ENCODE results near the gene NPC1. TPM values are rescaled to one million over a fixed set of nuclear protein-coding genes. Genes with fewer than 3 reads are reported as not detected.
"Not testable (repeated sequence)": the region's sequence is repeated elsewhere in the genome, so short reads cannot be mapped to it uniquely, and the experiment has no call there.

Gene NPC1
- total and polyA plus RNA-seq, 2 donors, result 29.8 to 30.5 TPM

- WGBS, result 85% methylated on average over 20 of the region's 20 CpGs
- Histone ChIP-seq H3K4me1 (ENCODE audit: insufficient read depth) (no peaks in the 10 kb centered on the region), H3K27ac (ENCODE audit: low read depth) (no peak overlapping the region), H3K4me3 (ENCODE audit: low read depth, low read length) (no peak overlapping the region), H3K36me3 (ENCODE audit: insufficient read depth) (peaks cover 2% of the 10 kb centered on the region)
- no peak for DNase-seq (ENCODE audit: extremely low spot score)
Observed at GRCh38 chr18:23528580-23529472, 57.5 kb downstream of the NPC1 start.

GRCh38 chr18:23526501-23527063 is 59.7 kb downstream of the NPC1 start:
- Histone ChIP-seq H3K27ac (ENCODE audit: low read depth) (no peak overlapping the region), H3K4me1 (ENCODE audit: insufficient read depth) (no peaks in the 10 kb centered on the region), H3K4me3 (ENCODE audit: low read depth, low read length) (no peak overlapping the region), H3K36me3 (ENCODE audit: insufficient read depth) (no peaks in the 10 kb centered on the region)
- WGBS, result 90% methylated on average over 5 of the region's 5 CpGs
- no peak for DNase-seq (ENCODE audit: extremely low spot score)

- 94% methylated on average over 14 of the region's 14 CpGs for WGBS
- DNase-seq (ENCODE audit: extremely low spot score), result no peak
- no peak overlapping the region for H3K4me3 ChIP-seq (ENCODE audit: low read depth, low read length)
- H3K27ac ChIP-seq (ENCODE audit: low read depth), result no peak overlapping the region
- peaks cover 2% of the 10 kb centered on the region for H3K36me3 ChIP-seq (ENCODE audit: insufficient read depth)
- no peaks in the 10 kb centered on the region for H3K4me1 ChIP-seq (ENCODE audit: insufficient read depth)
Observed at GRCh38 chr18:23524213-23524707, 62.0 kb downstream of the NPC1 start.

- no peak overlapping the region for H3K4me3 ChIP-seq (ENCODE audit: low read depth, low read length)
- 82% methylated on average over 12 of the region's 12 CpGs for WGBS
- no peaks in the 10 kb centered on the region for H3K4me1 ChIP-seq (ENCODE audit: insufficient read depth)
- H3K36me3 ChIP-seq (ENCODE audit: insufficient read depth), result peaks cover 2% of the 10 kb centered on the region
- H3K27ac ChIP-seq (ENCODE audit: low read depth), result no peak overlapping the region
- DNase-seq (ENCODE audit: extremely low spot score), result no peak
Observed at GRCh38 chr18:23523429-23524212, 62.7 kb downstream of the NPC1 start.

- DNase-seq (ENCODE audit: extremely low spot score), result no peak
- H3K4me3 ChIP-seq (ENCODE audit: low read depth, low read length), result no peak overlapping the region
- no peak overlapping the region for H3K27ac ChIP-seq (ENCODE audit: low read depth)
- H3K36me3 ChIP-seq (ENCODE audit: insufficient read depth), result peaks cover 2% of the 10 kb centered on the region
- H3K4me1 ChIP-seq (ENCODE audit: insufficient read depth), result no peaks in the 10 kb centered on the region
- 81% methylated on average over 7 of the region's 7 CpGs for WGBS
Observed at GRCh38 chr18:23521907-23522306, 64.4 kb downstream of the NPC1 start.

- Histone ChIP-seq H3K4me1 (ENCODE audit: insufficient read depth) (no peaks in the 10 kb centered on the region), H3K4me3 (ENCODE audit: low read depth, low read length) (no peak overlapping the region), H3K36me3 (ENCODE audit: insufficient read depth) (peaks cover 2% of the 10 kb centered on the region), H3K27ac (ENCODE audit: low read depth) (no peak overlapping the region)
- 88% methylated on average over 7 of the region's 7 CpGs for WGBS
- no peak for DNase-seq (ENCODE audit: extremely low spot score)
Observed at GRCh38 chr18:23521271-23521670, 65.0 kb downstream of the NPC1 start.

GRCh38 chr18:23519734-23520133 is 66.6 kb downstream of the NPC1 start:
- Histone ChIP-seq H3K4me1 (ENCODE audit: insufficient read depth) (no peaks in the 10 kb centered on the region), H3K4me3 (ENCODE audit: low read depth, low read length) (no peak overlapping the region), H3K27ac (ENCODE audit: low read depth) (no peak overlapping the region), H3K36me3 (ENCODE audit: insufficient read depth) (peaks cover 5% of the 10 kb centered on the region)
- DNase-seq (ENCODE audit: extremely low spot score), result no peak
- 83% methylated on average over 4 of the region's 4 CpGs for WGBS

- DNase-seq (ENCODE audit: extremely low spot score), result peak; percentile 61
- Histone ChIP-seq H3K4me3 (ENCODE audit: low read depth, low read length) (no peak overlapping the region), H3K27ac (ENCODE audit: low read depth) (no peak overlapping the region), H3K36me3 (ENCODE audit: insufficient read depth) (peaks cover 3% of the 10 kb centered on the region), H3K4me1 (ENCODE audit: insufficient read depth) (no peaks in the 10 kb centered on the region)
- 36% methylated on average over 17 of the region's 17 CpGs for WGBS
Observed at GRCh38 chr18:23515911-23516546, 70.3 kb downstream of the NPC1 start.

GRCh38 chr18:23512641-23513040 is 73.7 kb downstream of the NPC1 start:
- H3K27ac ChIP-seq (ENCODE audit: low read depth), result no peak overlapping the region
- 98% methylated on average over 1 of the region's 1 CpG for WGBS

GRCh38 chr18:23512216-23512615 is 74.1 kb downstream of the NPC1 start:
- H3K4me3 ChIP-seq (ENCODE audit: low read depth, low read length); H3K4me1 ChIP-seq (ENCODE audit: insufficient read depth); DNase-seq (ENCODE audit: extremely low spot score); H3K36me3 ChIP-seq (ENCODE audit: insufficient read depth); H3K27ac ChIP-seq (ENCODE audit: low read depth): not testable (repeated sequence)
- 88% methylated on average over 7 of the region's 7 CpGs for WGBS

More at GRCh38 chr18:23512641-23513040, 73.7 kb downstream of the NPC1 start:
- no peak for DNase-seq (ENCODE audit: extremely low spot score)
- H3K36me3 ChIP-seq (ENCODE audit: insufficient read depth), result peaks cover 8% of the 10 kb centered on the region
- H3K4me1 ChIP-seq (ENCODE audit: insufficient read depth), result no peaks in the 10 kb centered on the region
- no peak overlapping the region for H3K4me3 ChIP-seq (ENCODE audit: low read depth, low read length)

- not testable (repeated sequence) for DNase-seq (ENCODE audit: extremely low spot score); H3K36me3 ChIP-seq (ENCODE audit: insufficient read depth); H3K4me1 ChIP-seq (ENCODE audit: insufficient read depth); H3K4me3 ChIP-seq (ENCODE audit: low read depth, low read length); H3K27ac ChIP-seq (ENCODE audit: low read depth)
- WGBS, result 97% methylated on average over 2 of the region's 2 CpGs
Observed at GRCh38 chr18:23510923-23511322, 75.4 kb downstream of the NPC1 start.

GRCh38 chr18:23506393-23506792 is 79.9 kb downstream of the NPC1 start:
- DNase-seq (ENCODE audit: extremely low spot score), result no peak
- WGBS, result 96% methylated on average over 6 of the region's 6 CpGs
- H3K36me3 ChIP-seq (ENCODE audit: insufficient read depth), result peaks cover 5% of the 10 kb centered on the region
- H3K4me1 ChIP-seq (ENCODE audit: insufficient read depth), result no peaks in the 10 kb centered on the region
- no peak overlapping the region for H3K4me3 ChIP-seq (ENCODE audit: low read depth, low read length)
- no peak overlapping the region for H3K27ac ChIP-seq (ENCODE audit: low read depth)

GRCh38 chr18:23504720-23505119 is 81.6 kb downstream of the NPC1 start:
- Histone ChIP-seq H3K27ac (ENCODE audit: low read depth) (no peak overlapping the region), H3K4me1 (ENCODE audit: insufficient read depth) (no peaks in the 10 kb centered on the region), H3K4me3 (ENCODE audit: low read depth, low read length) (peak overlapping the region; percentile 98), H3K36me3 (ENCODE audit: insufficient read depth) (peaks cover 2% of the 10 kb centered on the region)
- DNase-seq (ENCODE audit: extremely low spot score), result no peak
- WGBS, result 89% methylated on average over 3 of the region's 3 CpGs

All from urinary bladder (tissue), 4 donors.